Activated CD4-positive, alpha-beta memory T cell treated with anti-CD3 and anti-CD28 coated beads, Interleukin-2, amount 10 ng/mL, durations not matched to agents 7 days and 5 days (primary cell): Measurements from ENCODE around the gene OXER1. TPM values are rescaled to one million over a fixed set of nuclear protein-coding genes. Genes with fewer than 3 reads are reported as not detected.

Experiments
- CTCF ChIA-PET: fragments of 350-600 bp; sonication (Branson Sonifier 250); formaldehyde crosslinking; loops from one replicate; lab custom pipeline; 2021; ENCODE audit warnings: antibody characterized with exemption, inconsistent platforms; lab: Charles Lee
- POLR2A ChIA-PET: fragments of 350-600 bp; sonication (Branson Sonifier 250); formaldehyde crosslinking; loops from one replicate; lab custom pipeline; 2021; ENCODE audit warnings: antibody characterized with exemption; lab: Charles Lee
- DNase-seq: peaks from one replicate; pipeline ENCODE4 v3.0.0-alpha.2; 2020
- H3K27ac Mint-ChIP-seq: one replicate; pipeline ENCODE4 v1.8.0; 2021; ENCODE audit warnings: mild to moderate bottlenecking, mixed read lengths
- H3K27me3 Mint-ChIP-seq: one replicate; pipeline ENCODE4 v1.8.0; 2021; ENCODE audit warnings: mixed read lengths
- H3K36me3 Mint-ChIP-seq: one replicate; pipeline ENCODE4 v1.8.0; 2021; ENCODE audit warnings: low read depth, mixed read lengths
- H3K4me1 Mint-ChIP-seq: one replicate; pipeline ENCODE4 v1.8.0; 2021; ENCODE audit warnings: mixed read lengths
- H3K4me3 Mint-ChIP-seq: one replicate; pipeline ENCODE4 v1.8.0; 2021; ENCODE audit warnings: mild to moderate bottlenecking, mixed read lengths
- H3K9me3 Mint-ChIP-seq: one replicate; pipeline ENCODE4 v1.8.0; 2021; ENCODE audit warnings: mixed read lengths
- total RNA-seq, 2 experiments: library from RNA; stranded (reverse); gene quantifications; one replicate each; pipeline ENCODE4 v1.2.3, GENCODE V29; 2021

OXER1 gene
- total RNA-seq, 2 experiments from 2014 or later: not detected

DNA sequence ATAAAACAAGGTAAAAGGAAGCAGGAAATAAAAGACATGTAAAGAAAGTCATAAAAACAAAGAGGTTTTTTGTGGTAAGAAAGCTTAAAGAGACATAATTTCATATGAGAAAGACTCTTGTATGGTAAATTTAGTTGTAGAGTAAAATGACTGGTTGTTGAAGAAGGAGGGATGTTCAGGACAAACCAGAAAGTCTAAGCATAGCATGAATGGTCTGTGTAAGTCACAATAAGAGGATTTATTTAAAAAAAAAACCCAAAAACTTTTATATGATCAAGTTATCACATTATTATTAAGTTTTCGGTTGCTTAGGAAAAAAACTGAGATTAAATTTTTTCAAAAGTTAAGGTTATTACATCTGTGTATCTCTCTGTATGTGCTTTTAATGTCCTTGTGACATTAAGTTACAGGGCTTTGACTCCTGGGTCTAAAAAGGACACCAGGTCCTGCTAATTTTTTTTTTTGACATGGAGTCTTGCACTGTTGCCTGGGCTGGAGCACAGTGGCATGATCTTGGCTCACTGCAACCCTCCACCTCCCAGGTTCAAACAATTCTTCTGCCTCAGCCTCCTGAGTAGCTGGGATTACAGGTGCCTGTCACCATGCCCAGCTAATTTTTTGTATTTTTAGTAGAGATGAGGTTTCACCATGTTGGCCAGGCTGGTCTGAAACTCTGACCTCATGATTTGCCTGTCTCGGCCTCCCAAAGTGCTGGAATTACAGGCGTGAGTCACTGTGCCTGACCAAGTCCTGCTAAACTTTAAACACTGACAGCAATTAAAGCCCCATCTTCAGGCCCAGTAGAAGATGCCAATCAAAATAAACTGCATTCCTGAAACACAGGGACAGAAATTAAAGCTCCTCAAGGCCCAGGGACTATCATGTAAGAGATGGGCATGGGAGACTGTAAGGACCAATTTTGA is 14.2 kb upstream of the OXER1 start:
- H3K4me1 Mint-ChIP-seq: peaks cover 2% of the 10 kb centered on the region
- H3K9me3 Mint-ChIP-seq: peaks cover 13% of the 10 kb centered on the region
- H3K4me3 Mint-ChIP-seq: no peak overlapping the region
- no peak overlapping the region for H3K27ac Mint-ChIP-seq
- CTCF ChIA-PET: no interaction called here
- no peak for DNase-seq
- no peaks in the 10 kb centered on the region for H3K27me3 Mint-ChIP-seq
- no peaks in the 10 kb centered on the region for H3K36me3 Mint-ChIP-seq
- POLR2A ChIA-PET: no interaction called here

DNA sequence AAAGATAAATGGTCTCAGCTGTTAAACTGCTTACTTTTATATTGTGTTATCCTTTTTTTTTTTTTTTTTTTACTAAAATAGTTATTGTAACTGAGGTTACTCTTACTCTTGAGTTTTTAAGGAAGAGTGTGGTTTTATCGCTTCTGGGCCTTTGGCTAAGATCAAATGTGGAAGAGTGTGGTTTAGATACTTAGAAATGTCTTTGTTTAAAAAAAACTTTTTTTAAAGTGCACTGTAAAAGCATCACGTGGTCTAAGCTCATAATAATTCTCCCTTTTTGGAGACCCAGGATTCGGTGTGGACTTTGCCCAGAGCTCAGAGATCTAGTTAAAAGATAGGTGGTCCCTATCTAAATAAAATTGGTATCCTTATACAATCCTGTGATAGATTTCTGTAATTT is 11.9 kb upstream of the OXER1 start:
- H3K27me3 Mint-ChIP-seq: no peaks in the 10 kb centered on the region
- no peak for DNase-seq
- ChIA-PET POLR2A (no interaction called here), CTCF (interaction anchor here (0.7 kb wide), 2 partner anchors 97 to 120 kb away, joined by 3 to 6 read pairs; no protein-coding TSS in a partner anchor)
- peaks cover 9% of the 10 kb centered on the region for H3K9me3 Mint-ChIP-seq
- H3K4me3 Mint-ChIP-seq: no peak overlapping the region
- peaks cover 2% of the 10 kb centered on the region for H3K4me1 Mint-ChIP-seq
- no peak overlapping the region for H3K27ac Mint-ChIP-seq
- H3K36me3 Mint-ChIP-seq: no peaks in the 10 kb centered on the region

DNA sequence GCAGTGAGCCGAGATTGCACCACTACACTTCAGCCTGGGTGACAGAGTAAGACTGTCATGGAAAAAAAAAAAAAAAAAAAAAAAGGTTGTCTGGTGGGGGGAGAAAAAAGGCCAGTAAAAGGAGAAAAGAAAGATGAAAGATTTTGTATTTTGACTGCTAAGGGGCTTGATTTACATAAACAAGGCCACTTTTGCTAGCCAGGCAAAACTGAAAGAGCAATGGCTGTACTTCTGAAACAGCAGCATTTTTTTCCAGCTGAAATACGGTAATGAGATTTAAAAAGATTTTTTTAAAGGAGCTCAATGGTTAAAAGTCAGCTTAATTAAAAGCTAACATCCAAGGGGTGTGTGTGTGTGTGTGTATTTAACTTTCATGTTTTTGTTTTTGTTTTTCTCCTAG is 11.3 kb upstream of the OXER1 start:
- Mint-ChIP-seq H3K36me3 (no peaks in the 10 kb centered on the region), H3K4me3 (no peak overlapping the region), H3K27me3 (no peaks in the 10 kb centered on the region), H3K4me1 (peaks cover 2% of the 10 kb centered on the region), H3K9me3 (peaks cover 5% of the 10 kb centered on the region), H3K27ac (no peak overlapping the region)
- no peak for DNase-seq
- ChIA-PET POLR2A (no interaction called here), CTCF (interaction anchor here (0.7 kb wide), 2 partner anchors 96 to 120 kb away, joined by 3 to 6 read pairs; no protein-coding TSS in a partner anchor)

DNA sequence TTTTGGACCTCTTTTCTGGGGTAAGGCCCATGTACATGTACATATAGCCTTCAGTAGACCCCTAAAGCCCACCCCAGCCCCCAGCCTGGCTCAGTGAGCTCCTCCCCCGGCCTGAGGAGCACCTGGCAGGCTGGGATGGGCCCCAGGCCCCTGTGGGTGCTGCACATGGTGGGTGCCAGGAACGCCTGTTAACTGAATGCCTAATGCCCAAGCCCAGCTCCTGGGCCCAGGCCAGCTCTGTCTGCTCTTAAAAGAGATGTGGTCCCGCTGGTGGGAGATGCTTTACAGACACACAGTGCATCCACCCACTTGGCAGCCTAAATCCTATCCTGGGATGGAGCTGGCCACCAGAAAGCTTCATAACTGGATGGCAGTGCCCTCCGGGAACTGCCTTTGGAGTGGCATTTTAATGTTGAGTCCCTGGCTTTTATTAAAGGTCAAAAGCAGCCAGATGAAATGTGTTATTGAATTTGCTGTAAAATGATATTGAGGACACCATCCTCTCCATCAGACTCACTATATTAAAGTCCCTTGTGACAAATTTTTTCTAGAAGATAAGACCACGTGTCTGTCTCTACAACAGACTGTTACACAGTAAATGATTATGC is 7.7 kb upstream of the OXER1 start:
- POLR2A ChIA-PET: no interaction called here
- peaks cover 2% of the 10 kb centered on the region for H3K4me1 Mint-ChIP-seq
- CTCF ChIA-PET: no interaction called here
- no peak overlapping the region for H3K27ac Mint-ChIP-seq
- no peaks in the 10 kb centered on the region for H3K27me3 Mint-ChIP-seq
- no peak overlapping the region for H3K4me3 Mint-ChIP-seq
- H3K36me3 Mint-ChIP-seq: no peaks in the 10 kb centered on the region
- DNase-seq: peak; percentile 0
- H3K9me3 Mint-ChIP-seq: no peaks in the 10 kb centered on the region

DNA sequence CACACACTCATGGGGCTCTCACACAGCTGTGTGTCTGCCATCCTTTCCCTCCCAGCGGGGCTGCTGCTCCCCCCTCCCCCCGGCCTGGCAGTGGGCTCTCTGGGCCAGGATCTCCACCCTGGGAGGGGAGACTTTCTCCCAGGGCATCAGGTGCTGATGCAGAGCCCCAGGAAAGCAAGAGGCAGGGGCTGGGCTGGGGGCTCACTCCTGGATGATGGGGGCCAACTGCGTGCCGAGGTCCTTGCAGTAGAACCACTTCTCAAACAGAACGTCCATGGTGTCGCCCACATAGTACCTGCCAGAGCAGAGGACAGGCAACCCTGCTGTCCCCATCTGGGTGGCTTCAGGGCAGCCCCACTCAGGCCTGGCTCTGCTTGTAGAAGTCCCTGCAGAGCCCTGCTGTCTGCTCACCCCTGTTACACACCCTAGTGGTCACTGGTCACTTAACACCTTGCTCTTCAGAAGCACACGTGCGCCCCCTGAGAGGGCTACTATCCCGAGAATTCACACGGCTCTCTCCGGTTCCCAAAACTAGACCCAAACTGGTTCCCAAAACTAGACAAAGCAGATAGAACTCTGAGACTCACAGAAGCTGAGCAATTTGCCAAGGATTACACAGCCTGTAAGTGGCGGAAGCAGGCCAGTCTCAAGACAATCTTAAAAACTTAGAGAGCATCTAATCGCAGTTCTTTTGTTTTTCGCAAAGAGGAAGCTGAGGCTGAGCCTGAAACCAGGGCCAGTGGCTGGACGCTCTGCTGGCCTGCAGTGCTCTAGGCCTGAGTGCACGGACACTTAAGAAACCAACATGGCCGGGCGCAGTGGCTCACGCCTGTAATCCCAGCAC is 6.6 kb upstream of the OXER1 start:
- ChIA-PET CTCF (no interaction called here), POLR2A (no interaction called here)
- Mint-ChIP-seq H3K36me3 (no peaks in the 10 kb centered on the region), H3K27ac (no peak overlapping the region), H3K4me1 (no peaks in the 10 kb centered on the region), H3K27me3 (no peaks in the 10 kb centered on the region), H3K4me3 (no peak overlapping the region), H3K9me3 (no peaks in the 10 kb centered on the region)
- no peak for DNase-seq

DNA sequence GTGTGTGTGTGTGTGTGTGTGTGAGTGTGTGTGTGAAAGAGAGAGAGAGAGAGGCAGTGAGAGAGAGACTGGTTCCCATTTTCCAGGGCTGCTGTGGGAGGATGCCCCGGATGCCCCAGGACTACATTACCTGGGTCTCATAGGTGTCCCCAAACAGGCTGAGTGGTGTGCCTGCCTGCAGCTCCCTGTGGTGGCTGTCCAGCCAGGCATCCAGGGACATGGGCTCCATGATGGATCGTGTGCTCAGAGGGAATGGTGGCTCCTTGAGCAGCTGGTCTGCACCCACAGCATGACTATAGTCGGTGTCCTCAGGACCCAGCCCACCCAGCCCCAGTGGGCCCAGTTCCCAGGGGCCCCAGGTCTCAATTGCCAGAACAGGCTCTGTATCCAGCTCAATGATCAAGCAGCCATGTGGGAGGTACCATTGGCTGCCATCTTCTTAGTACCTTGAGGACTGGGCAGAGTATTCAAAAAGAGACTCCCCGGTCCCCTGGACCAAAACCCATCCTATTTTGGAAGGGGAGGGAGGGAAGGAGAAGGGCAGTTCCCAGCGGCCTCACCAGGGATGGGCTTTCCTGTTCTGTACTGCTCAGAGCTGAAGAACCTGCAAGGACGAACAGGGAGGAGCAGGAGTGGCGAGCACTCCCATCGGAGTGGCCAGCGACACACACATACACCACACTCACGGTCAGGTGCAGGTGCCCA is 5.8 kb upstream of the OXER1 start:
- POLR2A ChIA-PET: no interaction called here
- Mint-ChIP-seq H3K27me3 (no peaks in the 10 kb centered on the region), H3K36me3 (no peaks in the 10 kb centered on the region), H3K4me1 (no peaks in the 10 kb centered on the region), H3K9me3 (no peaks in the 10 kb centered on the region), H3K27ac (no peak overlapping the region), H3K4me3 (no peak overlapping the region)
- CTCF ChIA-PET: no interaction called here
- peak; percentile 7 for DNase-seq

DNA sequence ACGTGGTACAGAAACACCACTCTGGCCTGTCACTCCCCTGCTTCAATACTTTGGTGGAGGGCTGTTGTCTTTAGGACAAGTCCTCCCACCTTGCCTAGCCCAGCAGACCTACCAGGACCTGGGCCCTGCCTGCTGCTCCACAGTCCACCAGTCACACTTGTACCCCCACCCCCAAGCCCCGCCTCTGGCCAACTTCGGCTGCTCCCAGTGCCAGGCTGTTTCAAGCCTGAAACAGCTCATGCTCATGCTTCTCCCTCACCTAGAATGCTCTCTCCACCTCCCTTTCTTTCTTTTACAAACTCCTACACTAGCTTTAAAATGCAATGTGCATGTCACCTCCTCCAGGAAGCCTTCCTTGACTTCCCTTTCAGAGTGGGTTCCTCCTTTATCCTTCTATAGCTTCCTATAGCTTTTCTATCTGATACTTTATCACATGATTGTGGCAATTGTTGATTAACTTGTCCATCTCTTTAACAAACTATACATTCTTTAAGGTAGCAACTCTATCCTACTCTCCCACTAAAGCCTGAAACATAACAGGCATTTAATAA is 4.8 kb upstream of the OXER1 start:
- POLR2A ChIA-PET: no interaction called here
- Mint-ChIP-seq H3K36me3 (no peaks in the 10 kb centered on the region), H3K4me1 (no peaks in the 10 kb centered on the region), H3K9me3 (no peaks in the 10 kb centered on the region), H3K4me3 (no peak overlapping the region), H3K27me3 (no peaks in the 10 kb centered on the region), H3K27ac (no peak overlapping the region)
- CTCF ChIA-PET: no interaction called here
- no peak for DNase-seq

DNA sequence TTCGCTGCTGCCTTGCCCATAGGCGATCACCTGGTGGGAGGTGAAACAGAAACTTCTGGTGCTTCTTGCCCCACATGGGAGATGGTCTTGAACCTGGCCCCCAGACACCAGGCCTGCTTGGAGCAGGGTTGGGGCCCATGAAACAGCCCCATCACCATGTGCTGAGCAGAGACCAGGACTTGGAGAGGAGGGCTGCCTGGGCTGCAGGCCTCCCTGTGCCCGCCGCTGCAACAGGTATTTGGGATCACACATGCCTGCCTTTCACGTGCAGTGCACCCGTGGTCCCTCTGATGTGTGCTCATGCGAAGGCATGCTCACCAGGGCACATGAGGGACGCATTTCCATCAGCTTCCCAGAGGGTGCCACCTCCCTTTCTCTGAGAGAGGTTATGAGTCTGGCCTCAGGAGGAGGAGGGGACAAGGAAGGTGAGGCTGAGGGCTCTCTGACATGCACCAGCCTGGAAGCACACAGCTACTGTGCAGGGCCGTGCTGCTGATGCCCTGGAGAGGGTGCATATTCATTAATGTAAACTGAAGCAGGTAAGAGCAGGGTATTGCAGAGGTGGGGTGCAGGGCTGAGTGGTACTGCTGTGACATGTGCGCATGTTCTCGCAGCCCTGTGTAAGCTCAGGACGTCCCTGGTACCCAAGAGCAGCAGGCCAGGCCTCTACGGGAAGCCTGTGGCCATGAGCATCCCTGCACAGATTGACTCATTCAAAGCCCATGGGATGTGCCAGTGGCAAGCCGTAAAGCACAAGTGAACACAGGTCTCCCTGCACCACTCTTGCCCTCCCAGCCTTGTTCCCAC is 4.2 kb upstream of the OXER1 start:
- CTCF ChIA-PET: no interaction called here
- no peaks in the 10 kb centered on the region for H3K36me3 Mint-ChIP-seq
- H3K27me3 Mint-ChIP-seq: no peaks in the 10 kb centered on the region
- H3K4me1 Mint-ChIP-seq: no peaks in the 10 kb centered on the region
- DNase-seq: no peak
- POLR2A ChIA-PET: no interaction called here
- no peak overlapping the region for H3K27ac Mint-ChIP-seq
- no peaks in the 10 kb centered on the region for H3K9me3 Mint-ChIP-seq
- H3K4me3 Mint-ChIP-seq: no peak overlapping the region

DNA sequence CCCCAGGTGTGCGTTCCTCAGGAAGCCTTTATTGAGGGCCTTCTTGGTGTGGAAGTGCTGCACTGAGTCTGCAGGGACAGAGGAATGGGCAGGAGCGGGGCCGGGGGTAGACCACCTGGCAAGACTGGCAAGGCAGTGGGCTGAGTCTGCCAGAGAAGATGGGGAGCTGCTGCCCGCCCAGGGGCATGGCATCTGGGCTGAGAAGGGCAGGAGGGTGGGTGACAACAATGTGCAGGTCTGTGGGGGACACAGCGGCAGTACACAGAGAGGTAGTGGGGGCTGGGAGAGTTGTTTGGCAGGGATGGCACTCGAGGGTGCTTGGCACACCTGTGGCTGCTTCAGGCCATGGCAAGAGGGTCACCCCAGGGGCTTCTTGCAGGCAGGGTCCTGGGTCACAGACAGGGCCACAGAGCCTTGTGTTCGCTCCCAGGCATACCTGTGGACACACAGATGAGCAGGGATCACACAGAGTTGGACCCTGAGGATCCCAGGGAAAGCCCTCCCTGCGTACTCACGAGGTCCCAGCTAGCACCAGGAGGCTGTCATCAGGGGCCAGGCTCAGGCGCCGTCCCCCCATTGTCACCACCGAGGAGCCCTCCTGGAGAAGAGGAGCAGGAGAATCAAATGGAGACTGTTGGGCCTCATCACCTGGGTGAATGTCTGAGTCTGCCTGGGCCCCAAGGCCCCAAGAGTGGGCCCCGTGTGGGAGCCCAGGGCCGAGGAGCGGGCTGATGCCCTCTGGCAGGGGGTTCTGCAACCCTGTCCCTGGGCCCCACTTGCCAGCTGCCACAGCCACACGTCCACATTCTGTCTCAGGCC is 3.4 kb upstream of the OXER1 start:
- CTCF ChIA-PET: no interaction called here
- no peaks in the 10 kb centered on the region for H3K4me1 Mint-ChIP-seq
- H3K9me3 Mint-ChIP-seq: no peaks in the 10 kb centered on the region
- POLR2A ChIA-PET: no interaction called here
- DNase-seq: no peak
- H3K4me3 Mint-ChIP-seq: no peak overlapping the region
- H3K36me3 Mint-ChIP-seq: no peaks in the 10 kb centered on the region
- H3K27ac Mint-ChIP-seq: no peak overlapping the region
- H3K27me3 Mint-ChIP-seq: no peaks in the 10 kb centered on the region

DNA sequence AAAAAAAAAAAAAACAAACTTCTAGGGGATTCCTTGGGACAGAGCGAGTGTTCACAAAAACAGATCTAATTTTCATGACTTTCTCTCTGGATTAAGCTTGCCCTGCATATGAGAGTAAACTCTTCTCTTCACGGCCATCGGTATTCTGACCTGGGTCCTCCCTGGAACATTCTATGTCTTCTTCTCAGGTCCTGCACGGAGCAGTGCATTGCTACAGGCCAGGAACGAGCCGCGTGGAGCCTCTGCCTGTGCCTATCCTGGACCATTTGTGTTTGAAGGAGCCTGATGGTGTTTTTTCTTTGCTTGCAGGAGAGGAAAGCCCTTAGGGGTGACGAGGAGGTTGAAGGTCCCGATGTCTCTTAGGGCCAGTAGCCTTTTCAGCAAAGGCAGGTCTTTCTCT is 1.8 kb upstream of the OXER1 start:
- Mint-ChIP-seq H3K4me3 (no peak overlapping the region), H3K27ac (no peak overlapping the region), H3K27me3 (no peaks in the 10 kb centered on the region), H3K4me1 (no peaks in the 10 kb centered on the region), H3K36me3 (no peaks in the 10 kb centered on the region), H3K9me3 (no peaks in the 10 kb centered on the region)
- DNase-seq: no peak
- ChIA-PET CTCF (interaction anchor here (0.5 kb wide), 1 partner anchor 48 kb away, joined by 3 read pairs; no protein-coding TSS in a partner anchor), POLR2A (no interaction called here)

DNA sequence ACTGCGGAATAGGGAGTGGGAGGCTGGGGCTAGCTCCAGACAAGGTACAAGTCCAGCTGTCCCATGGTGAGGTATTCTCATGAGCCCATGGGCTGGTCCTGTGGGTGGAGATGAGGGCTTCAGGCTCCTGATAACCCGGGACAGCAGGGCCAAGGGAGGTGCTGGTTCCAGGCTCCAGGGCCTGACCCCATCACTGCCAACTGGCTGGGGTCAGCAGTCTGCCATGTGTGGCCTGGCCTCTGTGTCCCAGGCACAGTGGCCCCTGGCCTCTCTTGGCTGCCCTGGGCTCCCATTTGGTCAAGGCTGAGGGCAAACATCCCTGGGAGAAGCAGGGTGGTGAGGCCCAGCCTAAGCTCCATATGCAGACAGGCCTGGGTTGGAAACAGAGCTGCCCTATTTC is 966 bp upstream of the OXER1 start:
- CTCF ChIA-PET: interaction anchor here (0.5 kb wide), 1 partner anchor 49 kb away, joined by 3 read pairs; no protein-coding TSS in a partner anchor
- Mint-ChIP-seq H3K36me3 (no peaks in the 10 kb centered on the region), H3K27ac (no peak overlapping the region), H3K27me3 (no peaks in the 10 kb centered on the region), H3K9me3 (no peaks in the 10 kb centered on the region), H3K4me1 (no peaks in the 10 kb centered on the region), H3K4me3 (no peak overlapping the region)
- POLR2A ChIA-PET: no interaction called here
- no peak for DNase-seq
